ENCODE measurements around the gene ZNF664. TPM values are rescaled to one million over a fixed set of nuclear protein-coding genes. Genes with fewer than 3 reads are reported as not detected.

Gene ZNF664
- total RNA-seq: 10 to 100 TPM; 53.7 to 78.0 (median 73.3) TPM

DNA sequence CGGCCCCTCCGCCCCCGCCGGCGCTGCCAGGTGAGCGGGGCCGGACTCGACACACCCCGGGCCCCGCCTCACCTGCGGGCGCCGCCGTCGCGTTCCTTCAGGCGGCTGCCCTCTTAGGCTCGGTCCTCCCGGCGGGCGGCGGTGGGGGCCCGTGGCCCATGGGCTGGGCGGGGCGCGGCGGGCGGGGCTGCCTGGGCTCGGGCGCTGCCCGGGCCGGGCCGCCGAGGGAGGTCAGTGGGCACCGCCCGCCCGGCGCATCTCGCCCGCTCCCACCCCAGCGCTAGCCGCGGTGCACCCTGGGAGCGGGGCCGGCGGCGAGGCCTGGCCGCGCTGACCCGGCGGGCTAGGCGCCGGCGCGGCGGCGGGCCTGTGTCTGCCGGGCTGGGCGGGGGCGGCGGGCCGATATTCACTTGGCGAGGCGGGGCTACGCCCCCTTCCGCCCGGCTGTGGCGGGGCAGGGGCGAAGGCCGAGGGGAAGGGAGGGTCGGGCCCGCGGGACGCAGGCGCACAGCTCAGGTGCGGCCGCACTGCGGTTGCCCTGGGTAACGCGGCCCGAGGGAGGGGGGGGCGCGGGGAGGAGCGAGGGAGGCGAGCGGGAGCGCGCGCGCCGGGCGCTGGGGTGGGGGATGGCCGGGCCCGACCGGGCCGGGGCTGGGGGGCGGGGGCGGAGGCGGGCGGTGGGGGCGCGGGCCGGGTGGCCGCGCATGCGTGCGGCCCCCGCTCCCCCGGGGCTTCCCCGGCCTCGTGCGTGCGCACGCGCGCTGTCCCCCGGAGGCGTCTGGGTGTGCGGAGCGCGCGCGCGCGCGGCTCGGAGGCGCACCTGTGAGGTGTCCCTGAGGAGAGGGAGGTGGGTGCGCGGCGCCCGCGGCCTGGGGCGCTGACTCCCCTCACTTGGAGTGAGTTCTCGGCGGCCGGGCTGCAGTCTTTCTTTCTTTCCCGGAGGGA lies at the start of gene ZNF664, which contains the start of gene CCDC92:
Gene ZNF664 (plus strand): TSS at position 759 of the 945 bp plus-strand sequence. CDS start 38,930 bp downstream, outside the sequence.
Gene CCDC92 (minus strand): TSS at position 375 of the 945 bp plus-strand sequence. CDS start 28,526 bp downstream, outside the sequence.
- Histone ChIP-seq H3K9me3 (no peaks in the 10 kb centered on the region), H3K36me3 (peaks cover 0 to 11% (median 0%) of the 10 kb centered on the region in 3 donors), H3K4me1 (peaks cover 0 to 41% (median 7%) of the 10 kb centered on the region in 4 donors), H3K4me3 (peak within 1 kb of the TSS; percentile 88 to 99 (median 96)), H3K27ac (peak within 1 kb of the TSS; percentile 88 to 98 (median 94)), H3K27me3 (no peaks in the 10 kb centered on the region)
- TF ChIP-seq EP300 (IDR thresholded peaks at IDR 0.05): peak in 1 of 2 donors; percentile 64
- TF ChIP-seq POLR2A (IDR thresholded peaks at IDR 0.05): peak; percentile 38 to 69
- TF ChIP-seq, protein P1, sequence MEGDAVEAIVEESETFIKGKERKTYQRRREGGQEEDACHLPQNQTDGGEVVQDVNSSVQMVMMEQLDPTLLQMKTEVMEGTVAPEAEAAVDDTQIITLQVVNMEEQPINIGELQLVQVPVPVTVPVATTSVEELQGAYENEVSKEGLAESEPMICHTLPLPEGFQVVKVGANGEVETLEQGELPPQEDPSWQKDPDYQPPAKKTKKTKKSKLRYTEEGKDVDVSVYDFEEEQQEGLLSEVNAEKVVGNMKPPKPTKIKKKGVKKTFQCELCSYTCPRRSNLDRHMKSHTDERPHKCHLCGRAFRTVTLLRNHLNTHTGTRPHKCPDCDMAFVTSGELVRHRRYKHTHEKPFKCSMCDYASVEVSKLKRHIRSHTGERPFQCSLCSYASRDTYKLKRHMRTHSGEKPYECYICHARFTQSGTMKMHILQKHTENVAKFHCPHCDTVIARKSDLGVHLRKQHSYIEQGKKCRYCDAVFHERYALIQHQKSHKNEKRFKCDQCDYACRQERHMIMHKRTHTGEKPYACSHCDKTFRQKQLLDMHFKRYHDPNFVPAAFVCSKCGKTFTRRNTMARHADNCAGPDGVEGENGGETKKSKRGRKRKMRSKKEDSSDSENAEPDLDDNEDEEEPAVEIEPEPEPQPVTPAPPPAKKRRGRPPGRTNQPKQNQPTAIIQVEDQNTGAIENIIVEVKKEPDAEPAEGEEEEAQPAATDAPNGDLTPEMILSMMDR (IDR thresholded peaks at IDR 0.05): peak in 3 of 5 experiments; percentile 30 to 72 (median 57)
- DNase-seq (ENCODE audit: low spot score in 2 of 2): peak; percentile 76
- 0 to 21% methylated on average over 17 to 29 of the region's 138 CpGs for WGBS, 2 donors

DNA sequence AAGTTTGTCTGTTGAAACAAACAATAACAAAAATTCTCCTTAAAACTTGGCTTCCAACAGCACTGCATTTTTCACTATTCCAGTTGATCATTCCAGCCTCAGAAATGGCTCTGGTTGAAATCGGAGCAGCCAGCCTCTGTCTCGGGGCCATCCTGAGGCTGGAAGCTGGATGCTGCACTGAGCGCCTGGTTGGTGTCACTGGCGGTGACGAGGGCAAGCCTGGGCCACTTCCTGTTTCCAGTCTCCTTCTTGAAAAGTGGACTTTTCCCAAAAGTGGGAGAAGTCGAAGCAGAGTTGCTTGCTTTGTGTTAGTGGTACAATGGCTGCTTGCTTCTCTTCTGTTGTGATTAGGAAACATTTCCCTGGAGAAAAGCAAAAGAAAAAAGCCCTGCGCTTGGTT lies 49.1 kb upstream of the ZNF664 start:
- no peak for TF ChIP-seq EP300 (IDR thresholded peaks at IDR 0.05)
- no peak for TF ChIP-seq POLR2A (IDR thresholded peaks at IDR 0.05)
- TF ChIP-seq, protein P1 (IDR thresholded peaks at IDR 0.05): no peak
- H3K27ac ChIP-seq: no peak overlapping the region
- 60 to 68% methylated on average over 7 of the region's 7 CpGs for WGBS, 2 donors
- no peak for DNase-seq (ENCODE audit: low spot score in 2 of 2)
- H3K27me3 ChIP-seq: no peaks in the 10 kb centered on the region
- no peaks in the 10 kb centered on the region for H3K4me1 ChIP-seq
- no peaks in the 10 kb centered on the region for H3K36me3 ChIP-seq
- no peaks in the 10 kb centered on the region for H3K9me3 ChIP-seq
- no peak overlapping the region for H3K4me3 ChIP-seq

DNA sequence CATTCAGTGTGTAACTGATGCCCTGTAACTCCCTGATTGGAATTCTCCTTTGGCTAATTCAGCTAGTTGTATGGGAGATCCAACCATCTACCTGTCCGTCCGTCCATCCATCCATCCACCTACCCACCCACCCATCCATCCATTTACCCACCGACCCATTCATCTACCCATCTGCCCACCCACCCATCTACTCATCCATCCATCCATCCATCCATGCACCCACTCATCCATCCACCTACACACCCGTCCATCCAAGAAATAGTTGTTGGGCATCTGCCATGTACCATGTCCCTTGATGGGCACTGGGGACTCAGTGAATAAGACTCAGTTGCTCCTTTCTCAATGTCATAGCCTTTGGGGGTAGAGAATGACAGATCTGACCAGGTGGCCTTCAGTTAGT lies 48.5 kb upstream of the ZNF664 start:
- H3K27me3 ChIP-seq: no peaks in the 10 kb centered on the region
- TF ChIP-seq, protein P1 (IDR thresholded peaks at IDR 0.05): no peak
- TF ChIP-seq EP300 (IDR thresholded peaks at IDR 0.05) (no peak), POLR2A (IDR thresholded peaks at IDR 0.05) (no peak)
- H3K27ac ChIP-seq: no peak overlapping the region
- no peak for DNase-seq (ENCODE audit: low spot score in 2 of 2)
- no peak overlapping the region for H3K4me3 ChIP-seq
- no peaks in the 10 kb centered on the region for H3K36me3 ChIP-seq
- 96 to 97% methylated on average over 4 of the region's 4 CpGs for WGBS, 2 donors
- H3K9me3 ChIP-seq: no peaks in the 10 kb centered on the region
- H3K4me1 ChIP-seq: no peaks in the 10 kb centered on the region

DNA sequence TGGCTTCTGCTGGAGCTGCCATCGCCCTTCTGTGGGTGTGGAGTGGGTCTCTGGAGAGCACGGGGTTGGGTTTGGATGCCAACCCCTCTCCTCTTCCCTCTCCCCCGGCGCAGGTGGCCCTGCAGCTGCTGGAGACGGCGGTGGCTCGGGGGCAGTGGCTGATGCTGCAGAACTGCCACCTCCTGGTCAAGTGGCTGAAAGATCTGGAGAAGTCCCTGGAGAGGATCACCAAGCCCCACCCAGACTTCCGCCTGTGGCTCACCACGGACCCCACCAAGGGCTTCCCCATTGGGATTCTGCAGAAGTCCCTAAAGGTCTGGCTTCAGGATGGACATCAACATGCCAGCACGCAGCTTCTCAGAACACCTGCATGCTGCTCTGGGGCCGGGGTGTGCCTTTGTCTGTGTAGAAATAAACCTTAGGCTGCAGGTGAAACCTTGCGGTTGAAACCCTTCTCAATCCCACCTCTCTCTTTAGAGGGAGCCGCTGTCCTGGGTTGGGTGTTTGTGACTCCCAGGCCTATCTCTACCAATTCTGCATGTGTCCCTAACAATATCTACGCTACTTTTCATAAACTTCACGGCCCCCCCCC lies 44.6 kb upstream of the ZNF664 start:
- Histone ChIP-seq H3K4me1 (no peaks in the 10 kb centered on the region), H3K36me3 (peaks cover 0 to 4% (median 0%) of the 10 kb centered on the region in 3 donors), H3K4me3 (no peak overlapping the region), H3K27me3 (no peaks in the 10 kb centered on the region), H3K9me3 (no peaks in the 10 kb centered on the region), H3K27ac (no peak overlapping the region)
- WGBS, 2 donors: 72 to 85% methylated on average over 14 to 15 of the region's 15 CpGs
- TF ChIP-seq, protein P1 (IDR thresholded peaks at IDR 0.05): no peak
- TF ChIP-seq EP300 (IDR thresholded peaks at IDR 0.05) (no peak), POLR2A (IDR thresholded peaks at IDR 0.05) (no peak)
- DNase-seq (ENCODE audit: low spot score in 2 of 2): no peak

All from tibial nerve (tissue), 4 donors.